Lower lobe of right lung (tissue), 2 donors: ENCODE measurements around the gene PYM1. TPM values are rescaled to one million over a fixed set of nuclear protein-coding genes. Genes with fewer than 3 reads are reported as not detected.
A peak's percentile ranks its signal among the peaks of the same experiment; 100 is the strongest.

ENCODE experiments used
- ATAC-seq, 2 donors: fragments of 200-7000 bp; cut with Tn5 transposase; one replicate each; pipeline ENCODE4 v1.9.1; 2020 to 2022; ENCODE audit warnings: mild to moderate bottlenecking in 2 of 2, moderate library complexity in 2 of 2
- DNase-seq: peaks from one replicate; pipeline ENCODE4 v3.0.0-alpha.2; 2020
- H3K27ac ChIP-seq: fragments of 200-600 bp; one replicate; pipeline ENCODE4 v1.8.0; 2022
- H3K27me3 ChIP-seq: fragments of 200-600 bp; one replicate; pipeline ENCODE4 v1.8.0; 2022; ENCODE audit warnings: low read depth
- H3K36me3 ChIP-seq: fragments of 200-600 bp; one replicate; pipeline ENCODE4 v1.8.0; 2022; ENCODE audit warnings: mild to moderate bottlenecking
- H3K4me1 ChIP-seq: fragments of 200-600 bp; one replicate; pipeline ENCODE4 v1.8.0; 2022
- H3K4me3 ChIP-seq: fragments of 200-600 bp; one replicate; pipeline ENCODE4 v1.8.0; 2022; ENCODE audit warnings: mild to moderate bottlenecking
- H3K9me3 ChIP-seq: fragments of 200-600 bp; one replicate; pipeline ENCODE4 v1.8.0; 2022
- CTCF ChIP-seq: fragments of 200-600 bp; IDR thresholded peaks from one replicate; pipeline ENCODE4 v1.8.0; 2022; ENCODE audit warnings: antibody characterized with exemption, mild to moderate bottlenecking
- intact Hi-C: fragments of 100-400 bp; cut with DNase I; formaldehyde crosslinking; loops from one replicate; pipeline ENCODE4 v1.11.0; 2022
- long read RNA-seq: library from polyadenylated mRNA; unstranded; transcript quantifications from one replicate; pipeline ENCODE4 v2.0.0, GENCODE V29; 2021
- total RNA-seq: library from RNA; stranded (reverse); fragmentation: NEBNext Ultra II Directional; extraction: Animal tissue kit (Norgen Biotek cat#: 25700); gene quantifications from one replicate; pipeline ENCODE4 v1.2.1, GENCODE V29; 2021
- donor health status: DM: no; HTN: yes; CAD: no; lungs with severe emphysema.

Gene PYM1
- 28.9 TPM for total RNA-seq
- long read RNA-seq, transcript PYM1-202 (3 exons, 1,073 nt): minor isoform, 8 of 26 reads
- long read RNA-seq, transcript PYM1-203 (3 exons, 1,226 nt): major isoform, 13 of 26 reads
- long read RNA-seq, partial matches to known transcripts: 2 of 26 reads
- long read RNA-seq, other reads (novel, unspliced or antisense): 3 of 26 reads

- H3K27ac ChIP-seq: peak within 1 kb of the TSS; percentile 98
- H3K4me1 ChIP-seq: peaks cover 55% of the 10 kb centered on the region
- peaks cover 15% of the 10 kb centered on the region for H3K36me3 ChIP-seq
- H3K27me3 ChIP-seq: no peaks in the 10 kb centered on the region
- no peak for TF ChIP-seq CTCF
- peak within 1 kb of the TSS; percentile 86 for H3K4me3 ChIP-seq
- ATAC-seq (peak; percentile 83 to 85), DNase-seq (peak; percentile 91)
- intact Hi-C loops: no loop called here
- H3K9me3 ChIP-seq: no peaks in the 10 kb centered on the region
Observed at GRCh38 chr12:55927588-55928502, at the start of gene PYM1. TSS of gene PYM1 (minus strand) at chr12:55927894. CDS start at chr12:55927761, 133 bp downstream.

GRCh38 chr12:55974308-55974730, 46.6 kb upstream of the PYM1 start:
- intact Hi-C loops: no loop called here
- no peak for TF ChIP-seq CTCF
- peaks cover 6% of the 10 kb centered on the region for H3K36me3 ChIP-seq
- H3K4me3 ChIP-seq: peak overlapping the region; percentile 92
- no peaks in the 10 kb centered on the region for H3K9me3 ChIP-seq
- peaks cover 62% of the 10 kb centered on the region for H3K4me1 ChIP-seq
- DNase-seq (peak; percentile 78), ATAC-seq (peak; percentile 70 to 72)
- peak overlapping the region; percentile 97 for H3K27ac ChIP-seq
- H3K27me3 ChIP-seq: no peaks in the 10 kb centered on the region

GRCh38 chr12:55973599-55974307, 46.1 kb upstream of the PYM1 start, which contains the start of gene RAB5B:
TSS of gene RAB5B (plus strand) at chr12:55974078. CDS start at chr12:55986961, 12,883 bp downstream.
- peaks cover 6% of the 10 kb centered on the region for H3K36me3 ChIP-seq
- ATAC-seq (peak; percentile 95 to 96), DNase-seq (peak; percentile 99)
- TF ChIP-seq CTCF: no peak
- no peaks in the 10 kb centered on the region for H3K9me3 ChIP-seq
- intact Hi-C loops: no loop called here
- peak within 1 kb of the TSS; percentile 97 for H3K27ac ChIP-seq
- no peaks in the 10 kb centered on the region for H3K27me3 ChIP-seq
- H3K4me3 ChIP-seq: peak within 1 kb of the TSS; percentile 92
- H3K4me1 ChIP-seq: peaks cover 56% of the 10 kb centered on the region

- no peaks in the 10 kb centered on the region for H3K27me3 ChIP-seq
- peaks cover 52% of the 10 kb centered on the region for H3K4me1 ChIP-seq
- intact Hi-C loops: no loop called here
- peak; percentile 1 to 2 for ATAC-seq
- no peak for TF ChIP-seq CTCF
- peak overlapping the region; percentile 59 for H3K4me3 ChIP-seq
- H3K9me3 ChIP-seq: no peaks in the 10 kb centered on the region
- DNase-seq: no peak
- peaks cover 6% of the 10 kb centered on the region for H3K36me3 ChIP-seq
- H3K27ac ChIP-seq: peak overlapping the region; percentile 89
Observed at GRCh38 chr12:55972911-55973598, 45.4 kb upstream of the PYM1 start.

- no peak for DNase-seq
- Histone ChIP-seq H3K27ac (peak overlapping the region; percentile 89), H3K4me3 (peak overlapping the region; percentile 59), H3K4me1 (peaks cover 52% of the 10 kb centered on the region), H3K36me3 (peaks cover 5% of the 10 kb centered on the region), H3K9me3 (no peaks in the 10 kb centered on the region), H3K27me3 (no peaks in the 10 kb centered on the region)
- no peak for TF ChIP-seq CTCF
- intact Hi-C loops: no loop called here
- ATAC-seq: no peak
Observed at GRCh38 chr12:55972456-55972855, 44.8 kb upstream of the PYM1 start.
